GM21447 (cell line): ENCODE measurements around the gene FTH1.
A peak's percentile ranks its signal among the peaks of the same experiment; 100 is the strongest.
"Not testable (repeated sequence)": the region's sequence is repeated elsewhere in the genome, so short reads cannot be mapped to it uniquely, and the experiment has no call there.

Source experiments
- ATAC-seq: cut with Tn5 transposase; IDR thresholded peaks from one replicate; pipeline ENCODE4 v1.9.1; 2021; ENCODE audit not compliant: unreplicated experiment

The FTH1 gene

DNA sequence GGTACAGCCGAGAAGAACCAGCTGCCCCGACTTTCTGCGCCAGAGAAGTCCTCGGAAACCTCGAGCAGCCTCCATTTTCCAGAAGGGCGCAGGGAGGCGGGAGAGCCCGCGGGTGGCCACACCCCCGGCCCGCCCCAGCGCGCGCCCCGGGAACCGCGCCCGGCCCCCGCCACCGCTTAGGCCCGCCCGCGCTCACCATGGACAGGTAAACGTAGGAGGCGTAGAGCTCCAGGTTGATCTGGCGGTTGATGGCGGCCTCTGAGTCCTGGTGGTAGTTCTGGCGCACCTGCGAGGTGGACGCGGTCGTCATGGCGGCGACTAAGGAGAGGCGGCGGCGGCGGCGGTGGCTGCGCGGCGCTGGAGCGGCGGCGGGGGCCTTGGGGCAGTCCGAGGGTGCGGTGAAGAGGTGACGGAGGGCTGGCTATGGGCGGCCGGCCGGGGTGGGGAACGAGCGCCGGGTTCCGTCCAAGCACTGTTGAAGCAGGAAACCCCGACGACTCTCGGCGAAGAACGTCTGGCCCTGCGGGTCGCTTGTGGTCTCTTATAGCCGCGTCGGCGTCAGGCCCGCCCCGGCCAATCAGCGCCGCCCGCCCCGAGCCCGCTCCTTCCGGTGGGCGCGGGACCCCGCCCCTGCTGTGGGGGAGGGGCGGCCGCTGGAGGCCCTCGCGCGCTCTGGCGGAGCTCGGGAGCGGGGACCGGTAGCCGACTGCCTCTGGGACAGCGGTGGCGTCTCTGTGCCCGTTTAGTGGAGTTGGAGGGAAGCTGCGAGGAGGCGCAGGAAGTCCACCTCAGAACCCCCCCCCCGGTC lies at the start of gene FTH1:
FTH1 (minus strand) TSS at position 519 of the 808 bp plus-strand sequence; CDS start at position 310, 209 bp downstream.
- peak; percentile 44 for ATAC-seq

DNA sequence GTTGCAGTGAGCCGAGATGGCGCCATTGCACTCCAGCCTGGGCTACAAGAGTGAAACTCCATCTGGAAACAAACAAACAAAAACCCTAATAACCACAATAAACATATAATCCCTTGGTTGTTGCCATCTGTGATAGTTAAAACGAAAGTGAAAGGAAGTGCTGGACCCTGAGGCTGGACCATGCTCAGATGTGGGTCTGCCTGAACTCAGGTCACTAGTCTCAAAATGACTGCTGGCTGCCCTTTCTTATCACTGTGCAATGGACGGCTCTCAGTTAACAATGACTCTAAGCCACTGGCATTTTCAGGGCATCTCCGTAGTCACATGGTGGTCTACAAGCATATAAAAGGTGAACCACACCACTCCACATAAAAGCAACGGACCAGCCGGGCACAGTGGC lies 48.2 kb upstream of the FTH1 start:
- no peak for ATAC-seq

DNA sequence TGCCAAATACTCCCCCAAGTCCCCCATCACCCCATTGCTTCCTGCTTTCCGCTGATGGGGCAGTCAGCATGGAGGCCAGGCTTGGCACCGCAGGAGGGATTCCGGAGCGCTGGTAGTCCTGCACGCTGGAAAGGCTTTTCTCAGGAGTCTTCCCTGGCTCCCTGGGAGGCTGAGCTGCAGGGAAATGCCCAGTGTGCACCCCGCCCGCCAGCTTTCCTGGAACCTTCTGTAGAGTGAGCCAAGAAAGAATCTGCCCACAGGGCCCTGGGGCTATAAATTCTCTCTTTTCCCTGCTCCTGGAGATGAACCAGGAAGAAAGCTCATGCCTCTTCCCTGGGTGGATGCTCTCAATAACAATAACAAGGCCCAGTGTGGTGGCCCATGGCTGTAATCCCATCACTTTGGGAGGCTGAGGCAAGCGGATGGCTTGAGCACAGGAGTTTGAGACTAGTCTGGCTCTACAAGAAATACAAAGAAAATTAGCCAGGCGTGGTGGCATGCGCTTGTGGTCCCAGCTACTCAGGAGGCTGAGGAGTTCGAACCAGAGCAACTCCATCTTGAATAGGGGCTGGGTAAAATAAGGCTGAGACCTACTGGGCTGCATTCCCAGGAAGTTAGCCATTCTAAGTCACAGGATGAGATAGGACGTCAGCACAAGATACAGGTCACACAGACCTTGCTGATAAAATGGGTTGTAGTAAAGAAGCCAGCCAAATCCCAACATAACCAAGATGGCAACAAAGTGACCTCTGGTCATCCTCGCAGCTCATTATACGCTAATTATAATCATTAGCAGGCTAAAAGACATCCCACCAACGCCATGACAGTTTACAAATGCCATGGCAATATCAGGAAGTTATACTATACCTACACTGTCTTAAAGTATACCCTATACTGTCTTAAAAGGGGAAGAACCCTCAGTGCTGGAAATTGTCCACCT lies 46.4 kb upstream of the FTH1 start:
- no peak for ATAC-seq

DNA sequence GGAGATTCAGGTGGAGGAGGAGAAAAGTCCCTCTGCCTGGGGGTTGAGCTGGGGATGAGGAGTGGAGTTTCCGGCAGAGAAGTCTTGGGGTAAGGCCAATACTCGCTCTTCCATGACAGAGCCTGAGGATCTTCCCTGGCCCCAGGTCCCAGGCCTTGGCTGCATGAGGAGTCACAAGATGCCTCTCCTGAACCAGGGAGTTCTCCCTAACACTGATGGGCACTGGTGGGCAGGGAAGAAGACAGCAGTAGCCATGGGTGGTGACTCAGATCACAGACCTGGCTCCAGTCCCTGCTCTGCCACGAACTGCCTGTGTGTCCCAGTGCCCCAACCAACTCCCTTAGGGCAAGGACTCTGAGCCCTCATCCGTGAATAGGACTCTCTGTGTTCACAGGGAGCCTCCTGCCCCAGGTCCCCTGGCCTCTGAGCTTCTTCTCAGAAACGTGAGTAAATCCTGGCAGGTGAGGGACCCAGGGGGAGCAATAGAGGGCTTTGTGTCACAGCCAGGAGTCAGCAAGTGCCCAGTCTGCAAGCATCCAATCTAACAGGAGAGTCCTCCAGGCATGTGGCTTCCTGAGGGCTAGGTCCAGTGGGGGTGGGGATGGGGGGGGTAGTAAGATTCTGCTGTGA lies 45.5 kb upstream of the FTH1 start:
- no peak for ATAC-seq

DNA sequence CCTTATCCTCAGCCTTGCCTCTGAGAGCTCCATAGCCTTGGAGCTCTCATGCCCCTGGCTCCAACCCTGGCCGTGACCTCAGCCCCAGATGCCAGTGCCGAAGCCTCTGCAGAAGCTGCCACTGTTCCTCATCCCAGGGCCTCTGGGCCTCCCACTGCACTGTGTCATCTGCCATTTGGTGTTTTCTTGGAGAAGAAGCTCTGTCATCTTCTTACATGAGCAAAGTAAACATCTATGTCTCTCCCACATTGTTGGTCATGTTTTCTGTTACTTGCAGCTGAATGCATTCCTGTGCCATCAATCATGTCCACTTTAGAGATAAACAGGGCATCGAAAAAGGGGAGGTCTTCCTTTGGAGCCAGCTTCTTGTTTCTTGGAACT lies 45.0 kb upstream of the FTH1 start:
- no peak for ATAC-seq

DNA sequence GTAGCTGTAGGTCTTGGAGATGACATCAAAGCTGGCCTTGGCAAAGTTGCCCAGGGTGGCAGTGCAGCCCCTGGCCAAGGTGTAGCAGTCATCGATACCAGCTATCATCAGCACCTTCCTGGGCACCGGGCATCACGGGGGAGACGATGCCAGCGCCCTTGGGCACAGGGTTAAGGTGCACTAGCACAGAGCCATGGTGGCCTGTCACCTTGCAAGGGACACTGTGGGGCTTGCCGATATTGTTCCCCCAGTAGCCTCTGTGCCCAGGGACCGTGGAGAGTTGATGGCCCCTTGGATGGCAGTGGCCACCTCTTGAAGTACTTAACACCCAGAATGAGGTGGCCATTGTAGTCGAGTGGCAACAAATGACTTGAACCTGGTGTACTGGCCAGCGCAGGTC lies 44.4 kb upstream of the FTH1 start:
- ATAC-seq: no peak

DNA sequence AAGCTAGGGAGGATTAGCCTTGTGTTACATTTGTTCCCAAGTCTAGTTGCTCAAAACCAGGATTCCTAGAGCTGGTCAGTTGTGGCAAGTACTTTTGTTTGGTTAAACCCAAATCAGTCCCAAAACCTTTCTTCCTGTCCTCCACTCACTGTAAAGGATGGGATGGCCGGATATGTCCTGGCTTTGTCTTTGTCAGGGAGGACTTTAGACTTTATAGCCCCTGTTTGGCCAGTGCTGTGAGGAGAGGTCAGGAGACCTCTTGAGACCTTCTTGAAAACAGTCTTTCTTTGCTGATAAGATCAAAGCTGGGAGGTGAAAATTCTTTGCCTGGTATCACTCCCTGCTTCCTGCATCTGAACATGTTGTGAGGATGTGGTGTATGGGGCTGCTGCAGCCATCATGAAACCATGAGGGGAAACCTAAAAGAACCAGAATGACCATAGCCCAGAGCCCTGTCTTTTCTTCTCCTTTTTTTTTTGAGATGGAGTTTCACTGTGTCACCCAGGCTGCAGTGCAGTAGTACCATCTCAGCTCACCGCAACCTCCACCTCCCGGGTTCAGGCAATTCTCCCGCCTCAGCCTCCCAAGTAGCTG lies 43.6 kb upstream of the FTH1 start:
- no peak for ATAC-seq

DNA sequence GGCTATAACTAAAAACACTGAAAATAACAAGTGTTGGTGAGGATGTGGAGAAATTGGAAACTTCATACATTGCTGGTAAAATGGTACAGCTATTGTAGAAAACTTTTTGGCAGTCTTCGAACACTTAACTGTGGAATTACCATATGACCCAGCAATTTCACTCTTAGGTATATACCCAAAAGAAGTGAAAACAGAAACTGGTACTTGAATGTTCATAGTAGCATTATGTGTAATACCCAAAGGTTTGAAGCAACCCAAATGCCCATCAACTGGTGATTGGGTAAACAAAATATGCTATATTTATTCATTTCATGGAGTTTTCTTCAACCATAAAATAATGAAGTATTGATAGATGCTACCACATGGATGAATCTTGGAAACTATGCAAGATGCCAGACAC lies 40.8 kb upstream of the FTH1 start:
- ATAC-seq: no peak

DNA sequence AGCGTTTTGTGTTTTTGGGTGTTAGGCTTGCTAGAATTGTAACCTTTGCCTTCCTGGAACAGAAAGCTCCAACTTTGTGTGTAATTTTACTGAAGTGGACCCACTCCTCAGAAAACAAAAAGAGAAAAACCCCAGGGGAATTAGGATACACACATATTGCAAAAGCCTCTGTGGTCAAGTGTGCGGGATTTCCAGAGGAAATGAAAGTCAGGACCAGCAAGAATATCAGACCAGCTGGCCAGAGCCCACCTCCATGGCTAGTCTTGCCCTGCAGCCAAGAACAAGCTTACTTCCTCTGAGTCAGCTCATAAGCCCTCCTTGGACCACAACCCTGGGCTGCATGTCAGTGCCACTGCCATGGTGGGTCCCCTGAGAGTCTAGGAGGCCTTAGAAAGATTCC lies 37.0 kb upstream of the FTH1 start:
- ATAC-seq: peak; percentile 65

DNA sequence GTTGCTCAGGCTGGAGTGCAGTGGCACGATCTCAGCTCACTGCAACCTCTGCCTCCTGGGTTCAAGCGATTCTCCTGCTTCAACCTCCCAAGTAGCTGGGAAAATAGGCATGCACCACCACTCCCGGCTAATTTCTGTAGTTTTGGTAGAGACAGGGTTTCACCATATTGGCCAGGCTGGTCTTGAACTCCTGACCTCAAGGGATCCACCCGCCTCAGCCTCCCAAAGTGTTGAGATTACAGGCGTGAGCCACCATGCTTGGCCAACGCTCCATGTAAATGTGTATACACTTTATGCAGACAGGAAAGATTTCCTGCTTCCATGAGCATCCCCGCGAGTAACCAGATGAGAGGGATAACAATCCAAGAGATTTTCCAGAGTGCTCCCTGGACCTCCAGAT lies 34.8 kb upstream of the FTH1 start:
- not testable (repeated sequence) for ATAC-seq

DNA sequence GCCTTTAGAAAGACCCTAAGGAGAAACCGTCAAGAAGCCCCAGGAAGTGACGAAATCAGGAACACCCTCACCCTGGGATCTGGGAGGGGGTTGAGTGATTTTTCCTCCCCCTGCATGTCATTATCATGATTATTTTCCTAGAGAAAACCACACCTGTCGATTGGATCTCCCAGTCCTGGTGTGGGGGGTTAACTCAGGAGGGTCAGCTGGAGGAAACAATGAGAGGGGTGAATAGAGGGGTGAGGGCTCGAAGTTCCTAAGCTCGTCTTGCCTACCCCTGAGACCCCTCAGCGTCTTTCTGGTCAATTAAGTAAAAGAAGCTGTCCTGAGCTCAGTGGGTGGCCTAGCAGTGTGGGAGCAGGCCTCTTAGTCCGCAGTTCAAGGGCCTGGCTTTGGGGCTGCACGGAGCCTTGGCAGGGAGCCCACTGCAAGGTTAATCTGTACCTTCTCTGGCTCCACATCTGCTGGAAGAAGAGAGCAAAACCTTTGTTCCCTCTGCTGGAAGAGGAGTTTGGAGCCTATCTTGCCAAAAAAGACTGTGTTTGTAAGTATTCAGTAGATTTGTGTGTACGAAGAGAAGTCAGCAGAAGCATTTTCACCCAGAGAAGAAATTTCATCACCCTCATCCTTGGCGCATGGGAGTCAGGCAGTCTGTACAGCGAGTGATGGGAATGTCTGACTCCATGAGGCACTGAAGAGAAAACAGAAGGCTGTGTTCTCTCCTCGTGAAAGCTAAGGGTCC lies 34.2 kb upstream of the FTH1 start:
- ATAC-seq: no peak

DNA sequence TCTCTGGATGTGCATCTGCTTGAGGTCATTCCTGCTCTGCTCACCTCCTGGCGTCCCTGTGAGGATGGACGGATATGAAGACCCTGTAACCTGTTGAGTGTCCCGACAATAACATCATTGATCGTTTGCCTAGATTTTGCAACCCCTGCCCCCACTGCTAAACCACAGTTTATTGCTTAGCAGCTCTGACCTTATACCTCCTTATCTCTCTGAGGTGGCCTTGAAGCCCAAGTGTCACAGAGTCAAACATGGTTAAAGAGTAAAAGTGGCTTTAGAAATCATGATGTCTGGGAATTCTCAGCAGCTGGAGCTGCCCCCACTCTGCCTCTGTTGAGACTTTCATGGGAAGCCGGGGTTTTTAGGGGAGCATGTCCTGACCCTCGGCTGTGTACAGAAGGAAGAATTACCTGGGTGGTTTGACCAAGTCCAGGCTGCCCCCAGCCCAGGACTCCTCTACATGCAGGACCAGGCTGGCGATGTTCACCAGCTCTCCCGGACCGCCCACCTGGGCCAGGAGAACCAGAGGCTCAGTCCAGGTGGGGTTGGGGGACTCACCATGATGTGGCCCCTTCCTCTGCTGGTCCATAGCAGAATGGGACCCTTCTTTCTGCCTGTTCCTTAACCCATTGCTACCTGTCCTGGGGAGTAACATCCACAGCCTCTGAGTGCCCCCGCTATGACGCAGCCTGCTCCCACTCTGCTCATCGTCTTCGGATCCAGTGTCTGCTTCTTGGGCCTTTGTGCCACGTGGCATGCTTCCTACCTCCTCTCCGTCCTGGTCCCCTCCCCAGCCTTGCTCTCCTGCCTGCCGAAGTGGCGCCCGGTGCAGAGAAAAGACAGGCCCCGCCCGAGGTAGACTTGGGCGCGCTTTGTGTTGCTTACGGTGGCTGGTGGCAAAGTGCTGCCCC lies 33.4 kb upstream of the FTH1 start:
- no peak for ATAC-seq

DNA sequence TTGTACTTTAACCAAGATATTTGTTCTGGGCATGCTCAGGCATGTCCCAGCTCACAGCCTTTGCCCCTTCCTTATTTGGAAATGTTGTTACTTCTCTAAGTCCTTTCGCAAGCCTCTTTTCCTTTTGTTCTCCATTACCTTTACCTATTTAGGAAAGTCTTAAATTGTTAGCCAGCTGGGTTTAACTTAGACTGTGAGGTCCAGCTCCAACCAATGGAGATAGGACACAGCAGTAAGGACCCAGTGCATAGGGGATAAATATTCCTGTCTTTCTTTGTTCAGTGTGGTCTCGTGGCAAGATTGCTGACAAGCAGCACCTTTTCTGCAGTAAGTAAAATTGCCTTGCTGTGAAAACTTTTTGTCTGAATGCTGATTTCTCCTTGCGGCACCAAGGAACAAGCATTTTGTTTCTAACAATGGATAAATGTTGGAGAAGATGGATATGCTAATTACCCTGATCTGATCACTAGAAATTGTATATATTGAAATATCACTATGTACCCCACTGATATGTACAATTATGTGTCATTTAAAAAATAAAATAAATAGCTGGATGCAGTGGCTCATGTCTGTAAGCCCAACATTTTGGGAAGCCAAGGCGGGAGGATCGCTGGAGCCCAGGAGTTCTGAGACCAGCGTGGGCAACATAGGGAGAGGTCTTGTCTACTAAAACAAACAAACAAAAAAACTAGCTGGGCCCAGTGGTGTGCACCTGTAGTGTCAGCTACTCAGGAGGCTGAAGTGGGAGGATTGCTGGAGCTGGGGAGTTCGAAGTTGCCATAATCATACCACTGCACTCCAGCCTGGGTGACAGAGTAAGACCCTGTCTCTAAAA lies 31.9 kb upstream of the FTH1 start:
- ATAC-seq: no peak

DNA sequence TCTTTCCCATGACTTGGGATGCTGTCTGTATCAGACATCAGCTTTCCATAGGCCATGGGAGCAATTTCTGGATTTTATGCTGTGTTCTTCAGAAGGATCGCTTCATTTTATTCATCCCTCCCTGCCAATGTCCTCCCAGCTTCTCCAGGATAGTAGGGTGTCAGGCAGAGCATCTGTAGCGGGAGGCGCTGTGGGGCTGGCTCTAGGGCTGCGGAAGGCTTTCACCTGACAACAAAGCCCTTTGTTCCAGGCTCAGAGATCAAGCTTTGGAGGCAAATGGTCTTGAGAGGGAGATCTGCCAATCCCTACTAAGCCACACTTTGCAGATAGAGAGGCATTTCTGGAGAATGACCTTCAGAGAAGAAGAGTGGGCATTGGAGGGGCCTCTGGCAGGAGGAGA lies 29.5 kb upstream of the FTH1 start:
- ATAC-seq: no peak

DNA sequence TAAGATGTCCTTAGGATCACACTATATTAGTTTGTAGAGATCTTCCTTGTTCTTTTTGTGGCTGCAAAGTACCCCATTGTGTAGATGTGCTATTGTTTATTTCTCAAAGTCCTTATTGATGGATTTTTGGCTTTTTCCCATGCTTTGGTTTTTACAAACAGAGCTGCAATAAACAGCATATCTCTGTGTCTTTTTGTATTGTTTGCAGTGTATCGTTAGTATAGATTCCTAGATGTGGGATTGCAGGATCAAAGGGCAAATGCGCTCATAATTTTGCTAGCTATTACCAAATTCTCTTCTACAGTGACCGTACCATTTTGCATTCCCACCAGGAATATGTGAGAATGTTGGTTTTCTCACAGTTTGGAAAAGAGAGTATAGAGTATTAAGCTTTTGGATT lies 27.5 kb upstream of the FTH1 start:
- no peak for ATAC-seq

DNA sequence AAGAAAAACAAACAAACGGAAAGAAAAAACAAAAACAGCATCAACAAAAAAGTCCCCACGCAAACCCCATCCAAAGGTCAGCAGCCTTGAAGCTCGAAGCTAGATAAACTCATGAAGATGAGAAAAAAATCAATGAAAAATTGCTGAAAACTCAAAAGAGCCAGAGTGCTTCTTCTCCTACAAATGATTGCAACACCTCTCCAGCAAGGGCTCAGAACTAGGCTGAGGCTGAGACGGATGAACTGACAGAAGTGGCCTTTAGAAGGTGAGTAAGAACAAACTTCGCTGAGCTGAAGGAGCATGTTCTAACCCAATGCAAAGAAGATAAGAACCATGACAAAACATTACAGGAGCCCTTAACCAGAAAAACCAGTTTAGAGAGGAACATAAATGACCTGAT lies 18.4 kb upstream of the FTH1 start:
- ATAC-seq: no peak

DNA sequence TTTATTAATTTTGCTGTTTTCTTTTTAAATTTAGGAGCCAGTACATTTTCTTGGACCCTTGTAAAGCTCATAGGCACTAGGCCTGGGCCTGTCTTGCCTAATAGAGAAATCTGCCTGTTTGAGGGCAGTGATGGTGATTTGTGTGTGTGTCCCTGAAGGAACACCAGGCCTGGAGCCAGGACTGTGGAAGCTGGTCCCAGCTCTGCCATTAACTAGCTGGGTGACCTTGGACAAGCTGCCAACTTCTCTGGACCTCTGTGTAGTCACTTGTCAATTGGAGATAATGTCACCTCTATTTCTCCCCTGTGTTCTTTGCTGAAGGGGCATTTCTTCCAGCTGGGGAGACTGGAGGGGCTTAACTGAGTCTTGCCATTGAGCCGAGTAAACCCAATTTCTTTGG lies 16.0 kb upstream of the FTH1 start:
- no peak for ATAC-seq

DNA sequence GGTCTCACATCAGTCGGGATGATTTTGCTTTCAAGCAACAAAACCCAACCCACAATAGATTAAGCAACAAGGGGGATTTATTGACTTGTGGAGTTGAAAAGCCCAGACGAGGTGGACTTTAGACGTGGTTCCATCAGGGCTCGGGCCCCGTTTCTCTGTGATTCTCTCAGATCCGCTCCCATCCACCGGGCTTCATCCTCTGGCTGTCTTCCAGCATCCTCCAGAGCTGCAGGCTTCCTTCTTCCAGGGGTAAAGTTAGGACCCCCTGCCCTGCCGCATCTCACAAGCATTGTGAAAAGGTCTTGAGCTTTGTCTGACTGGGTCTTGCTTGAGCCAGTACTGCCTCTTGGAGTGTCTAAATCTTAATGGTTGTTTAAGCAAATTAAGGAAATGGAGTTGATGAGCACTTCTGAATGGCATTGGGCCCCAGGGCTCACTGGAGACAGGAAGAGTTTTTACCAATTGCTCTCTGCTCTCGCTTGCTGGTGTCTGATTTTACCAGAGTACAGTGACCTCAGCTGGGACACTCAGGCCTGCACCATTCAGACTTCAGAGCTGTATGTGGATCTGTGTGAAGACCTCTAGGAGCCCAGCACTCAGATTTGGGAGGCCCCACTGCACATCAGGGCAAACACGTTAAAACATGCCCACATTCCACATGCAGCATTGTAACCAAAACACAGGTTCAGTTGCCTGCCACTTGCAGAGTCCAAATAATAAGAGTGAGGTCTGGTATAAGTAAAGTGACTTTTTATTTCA lies 13.5 kb upstream of the FTH1 start:
- no peak for ATAC-seq
